ENCODE results near the gene CLDN22. TPM values are rescaled to one million over a fixed set of nuclear protein-coding genes. Genes with fewer than 3 reads are reported as not detected.
"Not testable (repeated sequence)": the region's sequence is repeated elsewhere in the genome, so short reads cannot be mapped to it uniquely, and the experiment has no call there.

The CLDN22 gene
- total RNA-seq, 1 experiment from 2014 or later = not detected

DNA sequence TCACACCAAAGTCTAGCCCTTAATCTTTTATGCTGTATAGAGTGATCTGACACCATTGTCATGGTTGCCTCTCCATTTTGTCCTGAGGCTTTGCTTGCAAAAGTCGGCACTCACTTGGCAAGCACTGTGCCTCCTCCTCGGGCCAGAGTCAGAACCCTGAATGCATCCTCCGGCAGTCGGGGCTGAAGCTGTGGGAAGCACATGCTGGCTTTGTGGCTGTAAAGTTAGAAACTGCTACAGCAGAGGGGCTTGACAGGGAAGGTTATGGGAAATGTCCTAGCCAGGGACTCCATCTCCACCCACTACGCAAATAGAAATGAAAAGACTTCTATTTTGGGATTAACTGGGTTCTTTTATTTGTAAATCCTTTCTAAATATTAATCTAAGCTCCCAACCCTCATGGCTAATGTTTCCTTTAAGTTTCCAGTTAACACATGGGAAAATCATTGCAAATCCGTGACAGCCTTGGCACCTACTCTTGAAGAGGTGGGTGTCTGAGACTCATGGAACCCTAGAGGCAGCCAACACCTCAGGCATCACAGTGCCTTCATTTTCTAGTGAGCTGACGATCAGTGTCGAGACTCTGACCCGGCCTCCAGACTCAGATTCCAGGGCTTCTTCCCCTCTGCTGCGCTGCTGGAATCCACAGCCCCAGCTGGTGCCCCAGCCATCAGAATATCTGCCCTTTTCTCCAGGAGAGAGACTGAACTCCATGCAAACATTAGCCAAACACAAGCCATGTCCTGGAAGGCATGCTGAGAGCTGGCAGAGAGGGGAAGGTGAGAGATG, 10.1 kb upstream of the CLDN22 start:
- H3K36me3 ChIP-seq = no peaks in the 10 kb centered on the region
- H3K4me3 ChIP-seq = no peak overlapping the region
- H3K27me3 ChIP-seq = no peaks in the 10 kb centered on the region
- 0 out of 2 replicates have a peak, but pooled peaks cover 2% of the 10 kb centered on the region for H3K9me3 ChIP-seq
- DNase-seq = no peak

DNA sequence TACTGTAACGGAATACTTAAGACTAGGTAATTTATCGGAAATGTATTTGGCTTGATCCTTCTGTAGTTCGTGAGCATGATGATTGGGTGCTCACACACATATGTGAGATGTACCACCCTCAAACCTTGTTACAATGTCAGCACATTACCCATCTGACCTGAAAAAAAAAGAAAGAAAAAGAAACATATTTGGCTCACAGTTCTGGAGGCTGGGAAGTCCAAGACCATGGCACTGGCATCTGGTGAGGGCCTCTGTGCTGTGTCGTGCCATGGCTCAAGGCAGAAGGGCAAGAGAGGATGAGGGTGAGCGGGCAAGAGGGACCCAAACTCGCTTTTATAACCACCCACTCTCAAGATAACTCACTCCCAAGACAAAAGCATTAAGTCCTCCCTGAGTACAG, 9.2 kb upstream of the CLDN22 start:
- no peak overlapping the region for H3K4me3 ChIP-seq
- DNase-seq = no peak
- H3K36me3 ChIP-seq = no peaks in the 10 kb centered on the region
- H3K9me3 ChIP-seq = 0 out of 2 replicates have a peak, but pooled peaks cover 2% of the 10 kb centered on the region
- no peaks in the 10 kb centered on the region for H3K27me3 ChIP-seq

DNA sequence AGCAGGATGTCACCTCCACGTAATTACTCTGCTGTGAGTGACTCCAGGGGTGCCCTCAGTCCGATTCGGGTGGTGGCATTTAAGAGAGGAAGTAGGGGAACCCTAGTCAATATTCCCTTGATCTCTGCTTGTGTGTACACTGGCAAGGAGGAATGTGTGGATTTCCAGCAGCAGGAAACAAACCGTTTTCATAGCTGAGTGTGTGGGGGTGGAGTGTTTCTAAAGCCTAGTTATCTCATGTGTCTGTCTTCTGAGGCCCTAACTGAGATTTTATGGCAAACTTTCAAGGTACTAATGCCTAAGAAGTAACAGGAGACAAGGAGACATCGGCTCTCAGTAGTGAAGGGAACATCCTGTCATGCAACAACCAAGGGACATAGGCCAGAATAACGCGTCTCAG, 8.8 kb upstream of the CLDN22 start:
- Histone ChIP-seq H3K4me3 (no peak overlapping the region), H3K9me3 (0 out of 2 replicates have a peak, but pooled peaks cover 2% of the 10 kb centered on the region), H3K36me3 (no peaks in the 10 kb centered on the region), H3K27me3 (no peaks in the 10 kb centered on the region)
- no peak for DNase-seq

DNA sequence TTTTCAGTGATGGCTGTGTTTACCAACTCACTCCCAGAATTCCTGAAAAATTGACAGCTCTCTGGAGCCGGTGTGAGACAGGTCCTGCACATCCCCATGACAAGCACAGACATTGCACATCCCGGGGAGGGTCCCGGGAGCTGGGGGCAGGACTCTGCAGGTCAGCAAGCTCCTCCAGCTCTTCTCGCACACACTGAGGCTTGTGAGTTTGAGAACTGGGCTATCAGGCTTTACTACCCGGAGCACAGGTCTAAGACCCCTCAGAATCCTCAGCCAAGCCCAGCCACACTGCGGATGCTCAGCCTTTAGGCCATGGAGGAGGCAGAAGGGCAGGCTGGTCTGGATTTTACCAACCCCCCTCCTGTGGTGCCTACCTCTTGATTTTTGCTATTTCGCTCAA, 7.8 kb upstream of the CLDN22 start:
- Histone ChIP-seq H3K27me3 (no peaks in the 10 kb centered on the region), H3K4me3 (no peak overlapping the region), H3K9me3 (0 out of 2 replicates have a peak, but pooled peaks cover 2% of the 10 kb centered on the region), H3K36me3 (no peaks in the 10 kb centered on the region)
- DNase-seq = no peak

DNA sequence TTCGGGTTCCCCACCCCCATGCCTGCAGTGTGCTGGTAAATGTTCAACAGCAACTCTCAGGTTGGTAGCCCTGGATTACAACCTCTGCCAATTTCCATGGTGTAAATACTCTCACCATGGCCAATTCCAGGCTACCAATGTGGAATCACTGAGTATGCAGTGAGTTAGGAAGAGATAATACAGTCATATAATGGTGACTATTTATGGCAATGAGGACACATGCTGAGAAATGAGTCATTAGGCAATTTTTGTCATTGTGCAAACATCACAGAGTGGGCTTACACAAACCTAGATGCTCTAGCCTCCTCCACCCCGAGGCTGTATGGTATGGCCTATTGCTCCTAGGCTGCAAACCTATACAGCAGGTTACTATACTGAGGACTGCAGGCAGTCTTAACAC, 6.8 kb upstream of the CLDN22 start:
- 0 out of 2 replicates have a peak, but pooled peaks cover 2% of the 10 kb centered on the region for H3K9me3 ChIP-seq
- no peak for DNase-seq
- no peak overlapping the region for H3K4me3 ChIP-seq
- no peaks in the 10 kb centered on the region for H3K27me3 ChIP-seq
- no peaks in the 10 kb centered on the region for H3K36me3 ChIP-seq

DNA sequence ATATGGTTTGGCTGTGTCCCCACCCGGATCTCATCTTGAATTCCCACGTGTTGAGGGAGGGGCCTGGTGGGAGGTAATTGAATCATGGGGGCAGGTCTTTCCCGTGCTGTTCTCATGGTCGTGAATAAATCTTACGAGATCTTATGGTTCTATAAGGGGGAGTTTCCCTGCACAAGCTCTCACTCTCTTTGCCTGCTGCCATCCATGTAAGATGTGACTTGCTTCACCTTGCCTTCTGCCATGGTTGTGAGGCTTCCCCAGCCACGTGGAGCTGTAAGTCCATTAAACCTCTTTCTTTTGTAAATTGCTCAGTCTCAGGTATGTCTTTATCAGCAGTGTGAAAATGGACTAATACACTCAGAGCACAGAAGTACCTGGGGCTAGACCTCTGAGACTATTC, 6.3 kb upstream of the CLDN22 start:
- not testable (repeated sequence) for H3K27me3 ChIP-seq, H3K36me3 ChIP-seq, H3K4me3 ChIP-seq, DNase-seq, H3K9me3 ChIP-seq

DNA sequence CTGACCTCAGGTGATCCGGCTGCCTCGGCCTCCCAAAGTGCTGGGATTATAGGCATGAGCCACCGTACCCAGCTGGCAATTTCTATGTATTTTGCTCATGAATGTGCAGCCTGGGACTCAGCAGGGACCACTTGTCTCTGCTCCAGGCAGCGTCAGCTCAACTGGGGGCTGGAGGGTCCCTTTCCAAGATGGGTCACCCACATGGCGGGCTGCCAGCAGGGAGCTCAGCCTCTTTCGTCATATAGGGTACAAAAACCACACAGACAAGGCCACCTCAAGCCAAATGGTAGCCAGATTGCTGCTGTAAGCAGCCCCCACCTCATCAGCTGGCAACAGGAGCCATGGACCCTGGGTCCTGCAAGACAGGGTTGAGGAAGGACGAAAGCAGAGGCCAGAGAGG, 4.5 kb upstream of the CLDN22 start:
- no peaks in the 10 kb centered on the region for H3K27me3 ChIP-seq
- H3K36me3 ChIP-seq = no peaks in the 10 kb centered on the region
- DNase-seq = no peak
- H3K4me3 ChIP-seq = no peak overlapping the region
- H3K9me3 ChIP-seq = 0 out of 2 replicates have a peak, but pooled peaks cover 2% of the 10 kb centered on the region

DNA sequence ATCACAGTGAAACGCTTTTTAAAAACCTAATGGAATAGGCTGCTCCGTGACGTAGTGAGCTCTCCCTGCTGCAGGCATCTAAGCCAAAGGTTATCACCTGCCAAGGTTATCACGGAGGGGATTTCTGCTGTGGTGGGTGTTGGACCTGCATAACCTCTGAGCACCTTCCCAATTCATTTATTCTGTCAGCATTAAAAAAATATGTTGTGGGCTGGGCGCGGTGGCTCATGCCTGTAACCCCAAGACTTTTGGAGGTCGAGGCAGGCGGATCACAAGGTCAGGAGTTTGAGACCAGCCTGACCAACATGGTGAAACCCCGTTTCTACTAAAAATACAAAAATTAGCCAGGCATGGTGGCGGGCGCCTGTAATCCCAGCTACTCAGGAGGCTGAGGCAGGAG, 4.0 kb upstream of the CLDN22 start:
- not testable (repeated sequence) for H3K27me3 ChIP-seq, DNase-seq, H3K36me3 ChIP-seq, H3K9me3 ChIP-seq, H3K4me3 ChIP-seq

DNA sequence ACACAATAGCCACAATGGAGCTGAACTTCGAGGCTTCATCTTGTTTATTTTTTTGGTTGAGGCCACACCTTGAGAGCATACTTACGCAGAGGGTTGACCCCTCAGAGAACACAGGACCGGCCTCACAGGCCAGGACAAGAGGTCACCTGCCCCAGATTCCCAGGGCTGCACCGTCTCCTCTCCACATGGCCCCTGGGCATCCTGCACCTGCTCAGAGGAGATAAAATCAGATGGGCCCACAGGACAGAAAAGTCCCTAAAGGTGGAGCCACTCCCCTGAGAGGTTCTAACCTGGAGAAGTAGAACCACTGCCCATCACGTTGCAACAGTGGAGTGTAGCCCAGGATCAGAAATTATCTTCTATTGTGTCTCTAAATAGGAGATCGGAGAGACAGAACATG, 3.2 kb upstream of the CLDN22 start:
- Histone ChIP-seq H3K4me3 (no peak overlapping the region), H3K36me3 (no peaks in the 10 kb centered on the region), H3K27me3 (no peaks in the 10 kb centered on the region), H3K9me3 (0 out of 2 replicates have a peak, but pooled peaks cover 2% of the 10 kb centered on the region)
- no peak for DNase-seq

DNA sequence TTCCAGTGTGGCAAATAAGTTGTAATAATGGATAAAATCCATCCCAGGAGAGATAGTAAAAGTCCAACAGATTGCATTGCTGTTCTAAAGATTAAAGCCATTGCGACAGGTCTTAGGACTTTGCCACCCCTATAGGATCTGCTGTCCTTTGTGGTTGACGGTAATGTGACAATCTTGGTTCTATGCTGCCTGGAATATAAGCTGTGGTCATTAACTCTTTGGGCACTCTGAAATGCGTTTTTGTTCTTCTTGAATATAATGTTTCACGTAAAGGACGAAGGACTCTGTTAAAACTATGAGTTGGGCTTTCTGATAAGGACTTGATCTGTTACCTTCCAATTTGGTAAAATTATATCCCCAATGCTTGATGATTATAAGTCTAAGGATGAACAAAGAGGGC, 2.2 kb upstream of the CLDN22 start, which contains the start of gene CLDN24:
Gene CLDN24 (minus strand): TSS at position 101 of the 400 bp plus-strand sequence. CDS start 0 bp downstream, at position 101.
- H3K4me3 ChIP-seq = no peak within 1 kb of the TSS
- 0 out of 2 replicates have a peak, but pooled peaks cover 2% of the 10 kb centered on the region for H3K9me3 ChIP-seq
- no peaks in the 10 kb centered on the region for H3K27me3 ChIP-seq
- no peaks in the 10 kb centered on the region for H3K36me3 ChIP-seq
- no peak for DNase-seq

DNA sequence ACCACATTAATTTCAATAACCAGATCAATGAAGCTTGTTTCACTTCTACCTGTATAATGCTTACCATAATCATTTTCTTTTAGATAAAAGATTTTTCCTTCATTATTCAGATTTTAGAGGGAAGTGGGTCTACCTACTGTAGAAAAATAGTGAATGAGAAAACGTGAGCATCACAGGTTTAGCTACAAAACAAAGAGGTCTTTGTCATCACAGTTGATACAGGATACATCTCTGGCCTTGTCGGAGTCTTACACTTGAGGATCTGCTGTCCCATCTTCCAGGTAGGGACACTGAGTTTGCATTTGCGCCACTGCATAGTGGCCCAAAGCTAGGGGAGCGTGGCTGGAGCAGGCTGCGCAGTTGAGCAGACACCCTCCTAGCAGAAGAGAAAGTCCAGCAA, 1.4 kb upstream of the CLDN22 start:
- Histone ChIP-seq H3K36me3 (no peaks in the 10 kb centered on the region), H3K27me3 (no peaks in the 10 kb centered on the region), H3K4me3 (no peak overlapping the region), H3K9me3 (0 out of 2 replicates have a peak, but pooled peaks cover under 1% of the 10 kb centered on the region)
- DNase-seq = no peak

DNA sequence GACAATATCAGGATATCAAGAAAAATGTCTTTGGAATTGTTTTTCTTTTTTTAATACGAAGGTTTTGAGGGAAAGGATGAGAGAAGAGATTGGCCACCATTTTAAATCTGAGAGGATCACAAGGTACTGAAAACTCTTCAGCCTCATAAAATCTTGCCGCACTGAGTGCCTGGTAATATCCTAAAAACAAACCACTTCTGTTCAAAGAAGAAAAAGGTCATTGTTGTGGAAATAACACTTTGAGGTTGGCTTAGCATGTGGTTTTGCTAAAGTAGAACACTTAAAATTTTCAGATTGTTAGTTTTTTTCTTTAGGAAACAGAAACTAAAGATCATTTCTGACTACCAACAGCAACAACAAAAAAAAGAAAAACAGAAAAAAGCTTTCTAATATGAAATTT, 1.0 kb upstream of the CLDN22 start:
- no peak for DNase-seq
- Histone ChIP-seq H3K27me3 (no peaks in the 10 kb centered on the region), H3K4me3 (no peak overlapping the region), H3K9me3 (no peaks in the 10 kb centered on the region), H3K36me3 (no peaks in the 10 kb centered on the region)

DNA sequence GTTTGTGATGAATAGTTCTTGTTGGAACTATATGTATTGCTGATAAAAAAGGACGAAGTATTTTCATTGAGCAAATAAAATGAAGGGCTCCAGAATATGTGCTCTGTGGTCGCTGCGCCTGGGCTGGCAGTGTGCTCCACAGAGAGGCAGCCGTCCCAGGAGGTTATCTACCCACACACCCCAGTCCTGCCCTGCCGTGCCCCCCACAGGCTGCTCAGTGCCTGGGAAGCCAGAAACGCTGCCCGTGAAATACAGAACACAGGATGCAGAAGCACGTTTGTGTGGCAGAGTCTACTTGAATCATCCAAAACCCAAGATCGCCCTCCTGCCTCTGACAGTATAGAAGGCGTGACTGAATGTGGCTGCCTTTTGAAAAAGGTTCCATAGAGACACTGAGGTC, 1.4 kb downstream of the CLDN22 start:
- DNase-seq = no peak
- Histone ChIP-seq H3K27me3 (no peaks in the 10 kb centered on the region), H3K4me3 (no peak overlapping the region), H3K9me3 (no peaks in the 10 kb centered on the region), H3K36me3 (no peaks in the 10 kb centered on the region)

DNA sequence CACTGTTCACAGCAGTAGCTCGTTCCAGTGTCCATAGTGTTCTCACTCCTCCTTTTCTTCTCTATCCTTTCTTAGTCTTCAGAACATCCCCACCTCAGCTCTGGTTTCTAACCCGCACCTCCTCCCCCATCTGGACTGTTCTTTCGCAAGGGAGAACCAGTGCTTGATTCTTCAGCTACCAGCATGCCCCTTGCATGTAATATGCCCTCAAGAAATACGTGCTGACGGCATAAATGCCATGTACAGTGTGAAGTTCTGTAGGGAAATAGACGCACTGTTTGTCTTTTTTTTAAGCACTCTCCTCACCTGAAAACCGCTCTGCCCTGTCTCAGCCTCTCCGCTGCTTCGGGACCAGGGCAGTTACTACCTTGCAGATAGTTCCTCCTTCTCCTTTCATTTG, 5.3 kb downstream of the CLDN22 start:
- 0 out of 2 replicates have a peak, but pooled peaks cover 2% of the 10 kb centered on the region for H3K36me3 ChIP-seq
- no peaks in the 10 kb centered on the region for H3K27me3 ChIP-seq

DNA sequence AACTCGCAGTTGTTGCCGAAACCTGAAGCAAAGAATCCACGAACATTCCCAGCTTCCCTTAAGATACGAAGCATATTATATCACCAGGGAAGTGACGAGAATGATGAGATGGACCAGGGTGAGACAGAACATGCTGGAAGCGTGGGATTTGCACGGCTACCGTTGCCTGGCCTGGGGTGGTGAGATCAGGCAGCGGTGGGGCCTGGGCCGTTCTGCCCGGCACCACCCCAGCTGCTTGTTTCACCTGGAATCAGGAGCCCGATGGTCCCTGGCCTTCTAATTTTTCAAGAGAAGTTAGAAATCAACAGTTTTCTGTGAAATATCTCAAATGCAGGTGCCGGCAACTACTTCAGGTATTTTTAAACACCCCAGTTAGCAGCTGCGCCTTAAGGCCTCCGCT, 5.7 kb downstream of the CLDN22 start:
- no peak overlapping the region for H3K4me3 ChIP-seq
- H3K27me3 ChIP-seq = no peaks in the 10 kb centered on the region
- no peaks in the 10 kb centered on the region for H3K9me3 ChIP-seq
- no peak for DNase-seq
- H3K36me3 ChIP-seq = 0 out of 2 replicates have a peak, but pooled peaks cover 2% of the 10 kb centered on the region

More for the DNA sequence above, 5.3 kb downstream of the CLDN22 start:
- H3K9me3 ChIP-seq = no peaks in the 10 kb centered on the region
- DNase-seq = no peak
- H3K4me3 ChIP-seq = no peak overlapping the region

DNA sequence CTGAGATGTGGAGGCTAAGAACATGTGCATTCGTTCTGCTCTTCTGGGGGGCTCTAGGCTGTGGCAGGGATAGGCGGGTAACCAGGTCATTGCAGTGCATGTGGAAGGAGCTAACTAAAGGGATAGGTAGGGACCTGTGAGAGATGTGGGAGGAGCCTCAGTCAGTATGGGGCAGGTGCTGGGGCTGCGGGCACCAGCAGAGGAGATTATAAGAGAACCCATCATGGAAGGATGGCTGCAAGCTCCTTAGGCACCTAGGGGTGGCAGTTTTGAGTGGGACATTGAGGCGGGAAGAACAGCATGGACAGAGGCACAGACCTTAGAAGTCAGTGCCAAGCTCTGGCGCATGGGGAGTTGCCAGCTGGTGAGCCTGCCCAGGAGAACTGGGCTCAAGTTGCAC, 7.2 kb downstream of the CLDN22 start:
- Histone ChIP-seq H3K9me3 (no peaks in the 10 kb centered on the region), H3K27me3 (no peaks in the 10 kb centered on the region), H3K4me3 (no peak overlapping the region), H3K36me3 (0 out of 2 replicates have a peak, but pooled peaks cover 2% of the 10 kb centered on the region)
- no peak for DNase-seq

DNA sequence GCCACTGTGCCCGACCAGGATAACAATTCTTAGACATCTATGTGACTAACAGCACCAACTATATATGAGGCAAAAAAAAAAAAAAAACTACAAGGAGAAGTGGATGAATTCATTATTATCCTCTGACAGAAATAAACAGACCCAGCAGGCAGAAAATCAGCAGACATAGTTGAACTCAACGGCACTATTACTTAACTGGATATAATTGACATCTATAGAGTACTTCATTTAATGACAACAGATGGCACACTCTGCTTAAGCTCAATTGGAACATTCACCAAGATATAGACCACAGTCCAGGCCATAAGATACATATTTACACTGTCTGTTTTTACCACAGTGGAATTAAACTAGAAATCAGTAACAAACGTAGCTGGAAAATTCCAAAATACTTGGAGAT, 13.3 kb downstream of the CLDN22 start:
- H3K27me3 ChIP-seq = no peaks in the 10 kb centered on the region
- H3K36me3 ChIP-seq = peaks cover 4% of the 10 kb centered on the region
- DNase-seq = no peak
- no peak overlapping the region for H3K4me3 ChIP-seq
- no peaks in the 10 kb centered on the region for H3K9me3 ChIP-seq

DNA sequence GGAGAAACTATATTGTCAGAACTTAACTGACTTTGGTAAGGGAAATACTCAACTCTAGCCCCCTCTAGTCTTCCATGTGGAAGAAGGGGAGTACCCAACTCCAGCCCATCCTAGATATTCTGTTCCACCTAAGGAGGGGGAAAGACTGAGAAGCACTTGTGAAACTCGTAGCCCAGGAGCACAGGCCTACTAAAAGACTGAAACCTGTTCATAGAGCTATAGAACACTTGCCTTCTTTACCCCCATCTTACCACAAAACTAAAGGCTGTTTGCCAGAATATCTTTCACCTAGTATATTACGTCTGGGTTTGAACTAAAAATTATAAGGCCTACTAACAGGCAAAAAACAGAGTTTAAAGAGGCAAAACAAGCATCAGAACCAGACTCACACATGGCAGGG, 15.5 kb downstream of the CLDN22 start:
- DNase-seq = no peak
- no peak overlapping the region for H3K4me3 ChIP-seq
- H3K9me3 ChIP-seq = no peaks in the 10 kb centered on the region
- no peaks in the 10 kb centered on the region for H3K27me3 ChIP-seq
- peaks cover 4% of the 10 kb centered on the region for H3K36me3 ChIP-seq

All from MG63 (cell line).